ENCODE data around the gene RAPGEF3. TPM values are rescaled to one million over a fixed set of nuclear protein-coding genes. Genes with fewer than 3 reads are reported as not detected.

Gene RAPGEF3
- total RNA-seq, 6 experiments from 2014 or later = 2.0 to 4.1 (median 3.1) TPM

DNA sequence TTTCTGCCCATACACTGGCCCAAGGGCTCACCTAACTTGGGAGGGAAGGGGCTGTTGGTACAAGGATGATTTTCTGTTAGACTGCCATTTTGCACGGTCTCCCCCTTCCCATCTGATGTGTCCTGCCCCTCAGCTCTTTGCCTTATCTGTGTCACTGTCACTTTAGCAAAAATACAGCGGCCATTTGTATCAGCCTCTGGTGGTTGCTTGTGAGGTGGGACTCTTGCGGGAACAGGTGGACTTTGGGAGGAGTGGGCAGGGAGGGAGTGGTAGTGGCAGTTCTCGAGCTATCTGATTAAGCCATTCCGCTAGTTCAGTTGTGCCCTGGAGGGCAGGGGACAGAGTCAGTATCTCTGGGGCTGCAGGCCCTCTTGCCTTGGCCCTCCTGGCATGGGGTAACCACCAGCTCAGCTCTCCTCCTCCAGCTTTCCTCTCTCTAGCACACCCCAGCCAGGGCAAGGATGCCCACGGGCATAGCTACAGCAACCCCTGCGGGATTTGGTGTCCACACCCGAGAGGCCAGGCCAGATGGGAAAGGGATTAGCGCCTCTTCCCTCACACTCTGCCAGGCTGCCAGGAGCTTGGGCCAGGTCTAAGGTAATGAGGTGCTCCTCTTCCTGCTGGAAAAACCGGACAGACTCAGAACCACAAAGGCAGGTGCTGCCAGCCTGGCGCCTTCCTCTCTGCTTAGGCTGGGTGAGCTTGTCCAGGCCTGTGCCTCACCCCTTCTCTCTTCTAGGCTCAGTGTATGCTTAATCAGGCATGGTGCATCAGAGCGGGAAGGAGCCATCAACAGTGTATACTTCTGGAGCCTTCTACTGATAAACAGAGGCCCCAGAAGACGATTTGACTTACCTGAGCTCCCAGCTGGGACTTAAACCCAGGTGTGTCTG lies 23.0 kb upstream of the RAPGEF3 start:
- Mint-ChIP-seq H3K4me3 (no peak overlapping the region; the same call in 1 of the 2 replicates), H3K4me1 (ENCODE audit: low read depth) (peaks cover 24% of the 10 kb centered on the region), H3K36me3 (ENCODE audit: low read depth) (peaks cover 9% of the 10 kb centered on the region), H3K27ac (peak overlapping the region; percentile 69), H3K27me3 (ENCODE audit: insufficient read depth) (peaks cover 23% of the 10 kb centered on the region), H3K9me3 (no peaks in the 10 kb centered on the region)
- no peak for DNase-seq
- TF ChIP-seq, protein P1, sequence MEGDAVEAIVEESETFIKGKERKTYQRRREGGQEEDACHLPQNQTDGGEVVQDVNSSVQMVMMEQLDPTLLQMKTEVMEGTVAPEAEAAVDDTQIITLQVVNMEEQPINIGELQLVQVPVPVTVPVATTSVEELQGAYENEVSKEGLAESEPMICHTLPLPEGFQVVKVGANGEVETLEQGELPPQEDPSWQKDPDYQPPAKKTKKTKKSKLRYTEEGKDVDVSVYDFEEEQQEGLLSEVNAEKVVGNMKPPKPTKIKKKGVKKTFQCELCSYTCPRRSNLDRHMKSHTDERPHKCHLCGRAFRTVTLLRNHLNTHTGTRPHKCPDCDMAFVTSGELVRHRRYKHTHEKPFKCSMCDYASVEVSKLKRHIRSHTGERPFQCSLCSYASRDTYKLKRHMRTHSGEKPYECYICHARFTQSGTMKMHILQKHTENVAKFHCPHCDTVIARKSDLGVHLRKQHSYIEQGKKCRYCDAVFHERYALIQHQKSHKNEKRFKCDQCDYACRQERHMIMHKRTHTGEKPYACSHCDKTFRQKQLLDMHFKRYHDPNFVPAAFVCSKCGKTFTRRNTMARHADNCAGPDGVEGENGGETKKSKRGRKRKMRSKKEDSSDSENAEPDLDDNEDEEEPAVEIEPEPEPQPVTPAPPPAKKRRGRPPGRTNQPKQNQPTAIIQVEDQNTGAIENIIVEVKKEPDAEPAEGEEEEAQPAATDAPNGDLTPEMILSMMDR (IDR thresholded peaks at IDR 0.05) = no peak

DNA sequence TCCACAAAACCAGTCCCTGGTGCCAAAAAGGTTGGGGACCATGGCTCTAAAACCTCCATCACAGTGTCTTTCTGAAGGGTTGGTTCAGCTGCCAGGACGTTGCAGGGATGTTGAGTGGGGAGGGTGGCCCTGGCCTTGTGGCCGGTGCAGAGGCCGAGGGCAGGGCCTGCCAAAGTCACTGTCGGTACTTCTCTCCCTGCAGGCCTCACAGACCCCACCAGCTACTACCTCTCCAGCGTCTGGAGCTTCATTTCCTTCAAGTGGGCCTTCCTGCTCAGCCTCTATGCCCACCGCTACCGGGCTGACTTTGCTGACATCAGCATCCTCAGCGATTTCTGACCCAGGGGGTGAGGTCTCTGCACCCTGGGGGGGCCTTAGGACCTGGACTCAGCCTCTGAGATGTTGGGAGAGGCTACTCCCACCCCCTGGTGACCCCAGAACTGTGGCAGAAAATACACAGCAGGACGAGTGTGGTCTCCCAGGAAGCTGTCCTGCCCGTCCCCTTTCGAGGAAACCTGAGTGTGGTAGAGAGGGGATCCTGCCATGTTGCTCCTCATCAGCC lies 21.3 kb upstream of the RAPGEF3 start:
- no peak for DNase-seq
- H3K4me3 Mint-ChIP-seq = no peak overlapping the region
- peak overlapping the region; percentile 48; the same call in 1 of the 2 replicates for H3K27ac Mint-ChIP-seq
- TF ChIP-seq, protein P1 (IDR thresholded peaks at IDR 0.05) = no peak
- no peaks in the 10 kb centered on the region for H3K9me3 Mint-ChIP-seq
- H3K36me3 Mint-ChIP-seq (ENCODE audit: low read depth) = peaks cover 9% of the 10 kb centered on the region
- H3K27me3 Mint-ChIP-seq (ENCODE audit: insufficient read depth) = peaks cover 30% of the 10 kb centered on the region
- peaks cover 41% of the 10 kb centered on the region for H3K4me1 Mint-ChIP-seq (ENCODE audit: low read depth)

DNA sequence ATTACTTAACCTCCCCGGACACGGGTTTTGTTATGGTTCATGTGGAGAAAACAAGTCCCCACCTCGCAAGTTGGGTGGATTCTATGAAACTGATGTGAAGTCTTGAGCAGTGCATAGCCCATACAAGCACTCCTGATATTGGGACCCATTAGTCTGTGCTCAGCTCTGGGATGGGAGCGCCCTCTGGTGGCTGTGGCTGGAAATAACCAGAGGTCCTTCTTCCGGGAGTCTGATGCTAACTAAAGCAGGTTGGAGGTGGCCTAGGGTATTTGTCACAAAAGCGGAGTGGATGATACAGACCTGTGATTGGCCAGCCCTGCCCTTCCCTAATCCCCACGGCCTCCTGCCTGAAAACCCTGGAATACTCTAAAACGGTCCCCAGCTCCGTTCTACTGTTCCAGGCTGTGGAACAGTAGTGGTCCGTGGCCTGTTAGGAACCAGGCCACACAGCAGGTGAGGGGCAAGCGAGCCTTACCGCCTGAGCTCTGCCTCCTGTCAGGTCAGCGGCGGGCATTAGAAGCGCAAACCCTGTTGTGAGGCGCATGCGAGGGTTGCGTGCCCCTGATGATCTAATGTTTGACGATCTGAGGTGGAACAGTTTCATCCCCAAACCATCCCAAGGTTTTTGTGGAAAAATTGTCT lies 20.7 kb upstream of the RAPGEF3 start:
- Mint-ChIP-seq H3K4me1 (ENCODE audit: low read depth) (peaks cover 47% of the 10 kb centered on the region), H3K27me3 (ENCODE audit: insufficient read depth) (peaks cover 30% of the 10 kb centered on the region), H3K27ac (peak overlapping the region; percentile 48), H3K9me3 (no peaks in the 10 kb centered on the region), H3K36me3 (ENCODE audit: low read depth) (peaks cover 5% of the 10 kb centered on the region; the same call in 1 of the 2 replicates), H3K4me3 (no peak overlapping the region)
- peak; percentile 82 for DNase-seq
- TF ChIP-seq, protein P1 (IDR thresholded peaks at IDR 0.05) = peak; percentile 99

DNA sequence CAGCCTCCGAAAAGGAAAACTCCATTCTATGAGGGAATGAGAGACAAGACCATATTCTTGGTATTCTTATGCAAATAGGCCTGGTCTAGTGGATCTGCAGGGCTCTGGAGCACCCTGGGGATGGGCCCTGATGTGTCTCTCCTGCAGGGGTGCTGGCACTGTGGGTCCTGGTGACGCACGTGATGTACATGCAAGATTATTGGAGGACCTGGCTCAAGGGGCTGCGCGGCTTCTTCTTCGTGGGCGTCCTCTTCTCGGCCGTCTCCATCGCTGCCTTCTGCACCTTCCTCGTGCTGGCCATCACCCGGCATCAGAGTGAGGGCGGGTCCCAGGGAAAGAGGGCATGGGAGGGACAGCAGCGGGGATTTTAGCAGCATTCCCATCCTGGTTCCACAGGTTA lies 20.2 kb upstream of the RAPGEF3 start:
- peaks cover 5% of the 10 kb centered on the region; the same call in 1 of the 2 replicates for H3K36me3 Mint-ChIP-seq (ENCODE audit: low read depth)
- peaks cover 52% of the 10 kb centered on the region for H3K4me1 Mint-ChIP-seq (ENCODE audit: low read depth)
- H3K27me3 Mint-ChIP-seq (ENCODE audit: insufficient read depth) = peaks cover 30% of the 10 kb centered on the region
- H3K4me3 Mint-ChIP-seq = no peak overlapping the region
- TF ChIP-seq, protein P1 (IDR thresholded peaks at IDR 0.05) = no peak
- DNase-seq = no peak
- H3K9me3 Mint-ChIP-seq = no peaks in the 10 kb centered on the region
- H3K27ac Mint-ChIP-seq = no peak overlapping the region

DNA sequence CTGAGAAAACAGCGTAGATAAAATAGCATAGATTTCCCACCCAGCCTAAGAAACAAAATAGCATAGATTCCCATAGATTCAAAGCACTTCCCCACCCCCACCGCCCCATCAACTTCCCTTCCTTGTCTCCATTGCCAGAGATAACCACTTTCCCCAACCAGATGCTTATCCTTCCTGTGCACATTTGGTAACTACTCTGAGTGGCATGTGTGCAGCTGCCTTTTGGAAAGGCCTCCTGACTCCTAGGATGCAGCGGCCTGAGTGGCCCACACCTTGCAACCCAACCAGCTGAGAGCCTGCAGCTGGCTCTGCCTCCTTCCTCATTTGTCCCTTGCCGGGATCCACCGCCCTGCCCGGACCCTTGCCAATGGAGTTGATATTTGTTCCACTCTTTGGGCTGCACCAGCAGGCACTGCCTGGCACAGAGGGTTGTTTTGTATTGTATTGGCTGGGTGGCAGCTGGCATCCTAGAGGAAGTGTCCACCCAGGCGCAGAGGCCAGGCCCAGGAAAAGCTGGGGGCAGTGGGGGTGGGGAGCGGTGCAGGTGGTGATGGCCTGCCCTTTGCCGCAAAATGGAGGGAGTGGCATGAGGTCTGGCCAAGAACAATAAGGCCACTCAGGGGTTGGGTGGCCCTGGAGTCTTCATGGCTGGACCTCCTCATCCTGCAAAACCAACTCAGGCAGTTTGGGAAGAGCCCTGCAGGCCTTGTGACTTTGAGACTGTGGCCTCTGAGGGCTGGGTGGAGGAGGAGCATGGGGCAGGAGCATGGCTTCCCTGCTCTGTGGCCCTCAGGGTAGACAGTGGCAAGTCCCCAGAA lies 19.3 kb upstream of the RAPGEF3 start:
- Mint-ChIP-seq H3K4me1 (ENCODE audit: low read depth) (peaks cover 55% of the 10 kb centered on the region), H3K4me3 (no peak overlapping the region; the same call in 1 of the 2 replicates), H3K27ac (peak overlapping the region; percentile 96), H3K9me3 (no peaks in the 10 kb centered on the region), H3K36me3 (ENCODE audit: low read depth) (peaks cover 5% of the 10 kb centered on the region; the same call in 1 of the 2 replicates), H3K27me3 (ENCODE audit: insufficient read depth) (peaks cover 29% of the 10 kb centered on the region)
- TF ChIP-seq, protein P1 (IDR thresholded peaks at IDR 0.05) = no peak
- no peak for DNase-seq

Data from HFFc6 (cell line).